ENCODE measurements around the gene LSM11. TPM values are rescaled to one million over a fixed set of nuclear protein-coding genes. Genes with fewer than 3 reads are reported as not detected.

Gene LSM11
- total and polyA plus RNA-seq, 2 donors = 1.8 to 2.7 TPM

- Histone ChIP-seq H3K4me3 (ENCODE audit: low read length in 2 of 2) (no peak overlapping the region), H3K27me3 (ENCODE audit: control insufficient read depth in 2 of 2, insufficient read depth in 1 of 2, low read length in 1 of 2) (no peaks in the 10 kb centered on the region), H3K9me3 (ENCODE audit: control insufficient read depth in 2 of 2, insufficient read depth in 1 of 2, low read length in 1 of 2) (no peaks in the 10 kb centered on the region), H3K4me1 (ENCODE audit: control insufficient read depth in 2 of 2, insufficient read depth in 2 of 2, low read length in 2 of 2) (no peaks in the 10 kb centered on the region), H3K27ac (ENCODE audit: low read depth in 1 of 2, low read length in 1 of 2) (no peak overlapping the region), H3K36me3 (ENCODE audit: control insufficient read depth in 2 of 2, insufficient read depth in 2 of 2, low read length in 1 of 2) (no peaks in the 10 kb centered on the region)
- DNase-seq (ENCODE audit: low read depth in 6 of 9, low spot score in 9 of 9) = no peak
- 94% methylated on average over 6 of the region's 6 CpGs for WGBS
These were observed 35.7 kb downstream of the LSM11 start for GRCh38 chr5:157779221-157779620.

GRCh38 chr5:157785801-157786200 is 42.3 kb downstream of the LSM11 start:
- no peak overlapping the region for H3K27ac ChIP-seq (ENCODE audit: low read depth in 1 of 2, low read length in 1 of 2)
- no peaks in the 10 kb centered on the region for H3K27me3 ChIP-seq (ENCODE audit: control insufficient read depth in 2 of 2, insufficient read depth in 1 of 2, low read length in 1 of 2)
- 97% methylated on average over 3 of the region's 3 CpGs for WGBS
- peaks cover 8 to 40% of the 10 kb centered on the region in 2 donors for H3K36me3 ChIP-seq (ENCODE audit: control insufficient read depth in 2 of 2, insufficient read depth in 2 of 2, low read length in 1 of 2)
- no peaks in the 10 kb centered on the region for H3K4me1 ChIP-seq (ENCODE audit: control insufficient read depth in 2 of 2, insufficient read depth in 2 of 2, low read length in 2 of 2)
- no peaks in the 10 kb centered on the region for H3K9me3 ChIP-seq (ENCODE audit: control insufficient read depth in 2 of 2, insufficient read depth in 1 of 2, low read length in 1 of 2)
- no peak for DNase-seq (ENCODE audit: low read depth in 6 of 9, low spot score in 9 of 9)
- H3K4me3 ChIP-seq (ENCODE audit: low read length in 2 of 2) = no peak overlapping the region

GRCh38 chr5:157793301-157793700 is 49.8 kb downstream of the LSM11 start:
- Histone ChIP-seq H3K27me3 (ENCODE audit: control insufficient read depth in 2 of 2, insufficient read depth in 1 of 2, low read length in 1 of 2) (no peaks in the 10 kb centered on the region), H3K27ac (ENCODE audit: low read depth in 1 of 2, low read length in 1 of 2) (no peak overlapping the region), H3K4me3 (ENCODE audit: low read length in 2 of 2) (no peak overlapping the region), H3K36me3 (ENCODE audit: control insufficient read depth in 2 of 2, insufficient read depth in 2 of 2, low read length in 1 of 2) (peaks cover 19 to 47% of the 10 kb centered on the region in 2 donors), H3K9me3 (ENCODE audit: control insufficient read depth in 2 of 2, insufficient read depth in 1 of 2, low read length in 1 of 2) (no peaks in the 10 kb centered on the region), H3K4me1 (ENCODE audit: control insufficient read depth in 2 of 2, insufficient read depth in 2 of 2, low read length in 2 of 2) (no peaks in the 10 kb centered on the region)
- DNase-seq (ENCODE audit: low read depth in 6 of 9, low spot score in 9 of 9) = no peak
- 97% methylated on average over 4 of the region's 4 CpGs for WGBS

- Histone ChIP-seq H3K4me3 (ENCODE audit: low read length in 2 of 2) (no peak overlapping the region), H3K9me3 (ENCODE audit: control insufficient read depth in 2 of 2, insufficient read depth in 1 of 2, low read length in 1 of 2) (no peaks in the 10 kb centered on the region), H3K27ac (ENCODE audit: low read depth in 1 of 2, low read length in 1 of 2) (no peak overlapping the region), H3K36me3 (ENCODE audit: control insufficient read depth in 2 of 2, insufficient read depth in 2 of 2, low read length in 1 of 2) (peaks cover 11 to 33% of the 10 kb centered on the region in 2 donors), H3K27me3 (ENCODE audit: control insufficient read depth in 2 of 2, insufficient read depth in 1 of 2, low read length in 1 of 2) (no peaks in the 10 kb centered on the region), H3K4me1 (ENCODE audit: control insufficient read depth in 2 of 2, insufficient read depth in 2 of 2, low read length in 2 of 2) (no peaks in the 10 kb centered on the region)
- WGBS = 100% methylated on average over 1 of the region's 1 CpG
- no peak for DNase-seq (ENCODE audit: low read depth in 6 of 9, low spot score in 9 of 9)
These were observed 56.1 kb downstream of the LSM11 start for GRCh38 chr5:157799578-157799977.

GRCh38 chr5:157800137-157800536 is 56.6 kb downstream of the LSM11 start:
- 99% methylated on average over 1 of the region's 1 CpG for WGBS
- Histone ChIP-seq H3K36me3 (ENCODE audit: control insufficient read depth in 2 of 2, insufficient read depth in 2 of 2, low read length in 1 of 2) (peaks cover 10 to 39% of the 10 kb centered on the region in 2 donors), H3K27ac (ENCODE audit: low read depth in 1 of 2, low read length in 1 of 2) (no peak overlapping the region), H3K9me3 (ENCODE audit: control insufficient read depth in 2 of 2, insufficient read depth in 1 of 2, low read length in 1 of 2) (no peaks in the 10 kb centered on the region), H3K27me3 (ENCODE audit: control insufficient read depth in 2 of 2, insufficient read depth in 1 of 2, low read length in 1 of 2) (no peaks in the 10 kb centered on the region), H3K4me3 (ENCODE audit: low read length in 2 of 2) (no peak overlapping the region), H3K4me1 (ENCODE audit: control insufficient read depth in 2 of 2, insufficient read depth in 2 of 2, low read length in 2 of 2) (no peaks in the 10 kb centered on the region)
- no peak for DNase-seq (ENCODE audit: low read depth in 6 of 9, low spot score in 9 of 9)

GRCh38 chr5:157802736-157803135 is 59.2 kb downstream of the LSM11 start:
- Histone ChIP-seq H3K4me1 (ENCODE audit: control insufficient read depth in 2 of 2, insufficient read depth in 2 of 2, low read length in 2 of 2) (no peaks in the 10 kb centered on the region), H3K4me3 (ENCODE audit: low read length in 2 of 2) (no peak overlapping the region), H3K9me3 (ENCODE audit: control insufficient read depth in 2 of 2, insufficient read depth in 1 of 2, low read length in 1 of 2) (no peaks in the 10 kb centered on the region), H3K36me3 (ENCODE audit: control insufficient read depth in 2 of 2, insufficient read depth in 2 of 2, low read length in 1 of 2) (peaks cover 12 to 44% of the 10 kb centered on the region in 2 donors), H3K27ac (ENCODE audit: low read depth in 1 of 2, low read length in 1 of 2) (no peak overlapping the region), H3K27me3 (ENCODE audit: control insufficient read depth in 2 of 2, insufficient read depth in 1 of 2, low read length in 1 of 2) (no peaks in the 10 kb centered on the region)
- DNase-seq (ENCODE audit: low read depth in 6 of 9, low spot score in 9 of 9) = no peak
- WGBS = 98% methylated on average over 6 of the region's 6 CpGs

GRCh38 chr5:157808043-157808442 is 64.5 kb downstream of the LSM11 start:
- Histone ChIP-seq H3K4me1 (ENCODE audit: control insufficient read depth in 2 of 2, insufficient read depth in 2 of 2, low read length in 2 of 2) (no peaks in the 10 kb centered on the region), H3K36me3 (ENCODE audit: control insufficient read depth in 2 of 2, insufficient read depth in 2 of 2, low read length in 1 of 2) (peaks cover 25 to 68% of the 10 kb centered on the region in 2 donors), H3K27ac (ENCODE audit: low read depth in 1 of 2, low read length in 1 of 2) (no peak overlapping the region), H3K4me3 (ENCODE audit: low read length in 2 of 2) (no peak overlapping the region), H3K9me3 (ENCODE audit: control insufficient read depth in 2 of 2, insufficient read depth in 1 of 2, low read length in 1 of 2) (no peaks in the 10 kb centered on the region), H3K27me3 (ENCODE audit: control insufficient read depth in 2 of 2, insufficient read depth in 1 of 2, low read length in 1 of 2) (no peaks in the 10 kb centered on the region)
- WGBS = over 99% methylated on average over 2 of the region's 2 CpGs
- DNase-seq (ENCODE audit: low read depth in 6 of 9, low spot score in 9 of 9) = no peak

Other genes starting within 250 kb of the LSM11 start
- gene ADAM19, start 167.9 kb upstream of the LSM11 start, total RNA-seq = 13.2 TPM
- gene ADAM19, start 167.9 kb upstream of the LSM11 start, polyA plus RNA-seq = 6.9 TPM
- 0.24 TPM for gene SOX30, start 91.3 kb upstream of the LSM11 start, total RNA-seq
- gene SOX30, start 91.3 kb upstream of the LSM11 start, polyA plus RNA-seq = 0.16 TPM
- not detected for gene C5orf52, start 72.2 kb upstream of the LSM11 start, total RNA-seq
- not detected for gene C5orf52, start 72.2 kb upstream of the LSM11 start, polyA plus RNA-seq
- 14.8 TPM for gene THG1L, start 12.3 kb upstream of the LSM11 start, total RNA-seq
- 16.7 TPM for gene THG1L, start 12.3 kb upstream of the LSM11 start, polyA plus RNA-seq
- gene CLINT1, start 115.4 kb downstream of the LSM11 start, total RNA-seq = 44.7 TPM
- gene CLINT1, start 115.4 kb downstream of the LSM11 start, polyA plus RNA-seq = 54.1 TPM

Data from thymus (tissue), 11 donors.